ENCODE measurements around the gene OSER1.
A peak's percentile ranks its signal among the peaks of the same experiment; 100 is the strongest.

Gene OSER1

DNA sequence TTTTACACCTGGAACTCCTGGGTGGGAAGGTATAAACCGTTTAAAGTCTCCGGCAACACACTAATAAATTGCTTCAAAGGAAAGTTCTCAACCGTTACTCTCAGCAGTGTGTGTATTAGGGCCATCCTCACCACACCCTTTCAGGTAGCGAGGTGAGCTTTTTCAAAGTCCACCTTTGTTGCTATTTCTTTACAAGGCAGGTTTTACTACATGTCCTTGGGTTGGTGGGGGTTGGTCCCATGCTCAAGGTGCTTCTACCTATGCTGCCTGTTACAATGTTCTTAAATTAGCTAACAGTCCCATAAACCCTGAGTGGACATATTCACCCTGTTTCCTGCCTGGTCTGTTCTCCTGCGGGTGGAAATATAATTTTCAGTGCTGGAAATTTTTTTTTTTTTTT, 13.2 kb upstream of the OSER1 start:
- DNase-seq, result no peak

DNA sequence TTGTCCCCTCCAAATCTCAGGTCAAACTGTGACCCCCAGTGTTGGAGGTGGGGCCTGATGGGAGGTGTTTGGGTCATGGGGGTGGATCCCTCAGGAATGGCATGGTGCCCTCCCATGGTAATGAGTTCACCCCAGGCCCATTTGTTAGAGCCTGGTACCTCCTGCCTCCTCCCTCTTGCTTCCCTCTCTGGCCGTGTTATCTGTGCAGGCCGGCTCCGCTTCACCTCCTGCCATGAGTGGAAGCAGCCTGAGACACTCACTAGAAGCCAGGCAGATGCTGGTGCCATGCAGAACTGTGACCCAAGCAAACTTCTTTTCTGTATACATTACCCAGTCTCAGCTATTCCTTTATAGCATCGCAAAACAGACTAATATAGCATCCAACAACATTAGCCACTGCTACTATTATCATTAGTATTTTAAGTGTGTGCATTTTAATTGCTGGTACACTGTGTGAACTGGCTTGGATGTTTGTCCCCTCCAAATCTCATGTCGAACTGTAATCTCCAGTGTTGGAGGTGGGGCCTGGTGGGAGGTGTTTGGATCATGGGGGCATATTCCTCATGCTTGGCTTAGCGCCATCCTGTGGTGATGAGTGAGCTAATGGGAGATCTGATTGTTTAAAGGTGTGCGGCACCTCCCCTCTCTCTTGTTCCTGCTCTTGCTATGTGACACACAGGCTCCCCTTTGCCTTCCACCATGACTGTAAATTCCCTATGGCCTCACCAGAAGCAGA, 12.2 kb upstream of the OSER1 start:
- no peak for DNase-seq

GRCh38 chr20:44222027-44222426, 11.5 kb upstream of the OSER1 start:
- DNase-seq, result no peak

GRCh38 chr20:44221368-44221954, 10.9 kb upstream of the OSER1 start:
- no peak for DNase-seq

DNA sequence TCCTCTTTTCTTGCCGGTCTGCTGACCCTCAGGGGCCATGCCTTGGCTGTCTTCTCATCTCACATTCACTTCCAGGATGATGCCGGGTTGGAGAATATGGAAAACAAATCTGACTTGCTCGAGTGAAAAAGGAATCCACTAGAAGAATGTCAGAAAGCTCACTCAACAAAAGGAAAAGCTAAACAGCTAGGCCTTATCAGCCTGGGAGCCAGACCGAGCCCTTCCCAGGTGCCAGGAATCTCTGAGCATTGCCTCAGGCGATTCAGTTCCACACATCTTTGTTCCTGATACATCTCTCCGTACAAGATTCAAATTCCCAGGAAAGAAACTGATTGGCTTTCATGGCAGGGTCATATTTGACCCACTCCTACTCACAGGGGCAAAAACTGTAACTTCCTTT, 9.2 kb upstream of the OSER1 start:
- DNase-seq, result no peak

GRCh38 chr20:44219170-44219730, 8.7 kb upstream of the OSER1 start:
- no peak for DNase-seq

GRCh38 chr20:44218446-44218845, 7.9 kb upstream of the OSER1 start:
- no peak for DNase-seq

DNA sequence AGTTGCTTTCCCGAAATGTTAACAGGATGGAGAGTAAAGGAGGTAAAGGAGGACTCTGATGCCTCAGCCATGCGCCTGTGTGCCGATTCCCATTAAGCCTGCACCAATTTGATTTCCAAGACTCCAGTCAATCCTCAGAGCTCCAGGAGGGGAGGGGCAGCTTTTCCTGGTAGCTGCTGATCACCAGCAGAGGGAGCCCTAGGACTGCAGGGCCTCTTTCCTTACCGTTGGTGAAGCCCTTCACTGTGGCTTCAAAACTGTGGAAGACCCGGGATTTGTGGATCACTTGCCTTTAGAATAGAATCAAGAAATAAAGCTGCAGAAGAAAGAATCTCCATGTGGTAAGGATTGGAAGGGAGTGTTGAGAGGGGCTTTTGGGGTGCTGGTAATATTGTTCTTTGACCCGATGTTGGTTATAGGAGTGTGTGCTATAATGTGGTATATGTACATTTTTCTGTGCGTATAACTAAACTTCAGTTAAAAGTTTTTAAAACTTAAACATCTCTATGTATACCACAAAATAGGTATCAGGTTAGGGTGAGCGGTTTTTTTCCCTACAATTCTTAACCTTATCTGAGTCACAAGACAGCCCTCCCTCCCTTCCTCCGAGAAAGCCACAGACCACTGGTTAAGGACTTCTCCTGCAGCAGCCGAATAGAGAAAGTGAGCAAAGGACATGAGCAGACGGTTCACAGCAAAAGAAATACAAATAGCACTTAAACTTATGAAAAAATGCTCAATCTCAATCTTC, 6.9 kb upstream of the OSER1 start:
- peak; percentile 59 to 75 for DNase-seq

- peak in 1 of 2 experiments; percentile 55 for DNase-seq
Observed at GRCh38 chr20:44215125-44215524, 4.6 kb upstream of the OSER1 start.

DNA sequence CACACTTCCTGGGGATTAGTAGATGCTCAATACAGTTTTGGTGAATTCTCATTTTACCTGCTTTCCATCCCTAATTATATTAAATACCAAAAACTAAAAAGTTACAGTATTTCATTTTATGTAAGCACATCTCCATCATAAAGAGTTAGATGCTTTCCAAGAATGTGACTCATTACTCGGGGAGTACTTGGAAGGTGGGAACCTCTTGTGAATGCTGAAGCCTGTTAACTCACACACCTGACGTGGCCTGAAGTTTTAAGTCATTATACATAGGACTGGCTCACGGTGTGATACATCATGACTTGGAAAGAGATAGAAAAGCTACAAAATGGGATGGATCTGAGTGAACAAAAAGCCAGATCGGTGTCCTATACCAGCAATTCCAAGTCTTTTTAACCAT, 2.2 kb upstream of the OSER1 start:
- no peak for DNase-seq

DNA sequence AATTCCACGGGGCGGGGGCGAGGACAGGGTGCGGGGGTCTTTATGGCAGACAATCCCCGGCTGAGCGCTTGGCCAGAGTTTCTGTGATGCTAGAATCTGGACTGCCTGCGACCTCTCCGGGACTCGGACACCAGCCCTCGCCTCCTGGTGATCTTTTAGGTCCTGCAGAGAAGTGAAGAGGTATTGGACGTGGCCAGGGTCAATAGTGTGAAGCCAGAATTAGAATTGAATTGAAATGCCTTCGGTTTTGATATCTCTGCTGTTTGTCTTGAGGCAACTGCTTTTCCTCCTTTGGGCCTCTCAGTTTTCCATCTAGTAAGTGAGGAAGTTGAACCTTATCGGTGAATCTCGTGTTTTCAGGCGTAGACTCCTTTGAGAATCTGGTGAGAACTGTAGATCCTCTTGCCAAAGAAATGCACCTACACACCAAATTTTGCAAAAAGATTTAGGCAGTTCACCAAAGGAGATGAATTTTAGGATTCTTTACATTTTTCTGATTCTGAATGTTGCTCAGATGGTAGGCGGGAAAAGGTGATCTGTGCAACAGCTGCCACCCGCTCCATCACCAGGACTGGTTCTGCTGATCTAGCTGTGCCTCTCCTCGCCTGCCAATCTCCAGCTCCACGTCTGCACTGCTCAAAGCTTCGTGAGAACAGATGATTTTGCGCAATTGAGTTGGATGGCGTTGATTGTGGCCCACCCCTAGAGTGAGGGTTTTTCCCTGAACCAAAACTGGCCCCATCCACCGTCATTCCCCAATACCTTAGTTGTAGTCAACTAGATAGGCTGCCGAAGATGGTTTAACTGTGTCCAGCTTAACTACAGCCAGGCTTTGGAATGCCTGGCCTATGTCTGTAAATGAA, 837 bp upstream of the OSER1 start:
- DNase-seq, result no peak

GRCh38 chr20:44209686-44210405, 725 bp downstream of the OSER1 start:
- DNase-seq, result no peak

DNA sequence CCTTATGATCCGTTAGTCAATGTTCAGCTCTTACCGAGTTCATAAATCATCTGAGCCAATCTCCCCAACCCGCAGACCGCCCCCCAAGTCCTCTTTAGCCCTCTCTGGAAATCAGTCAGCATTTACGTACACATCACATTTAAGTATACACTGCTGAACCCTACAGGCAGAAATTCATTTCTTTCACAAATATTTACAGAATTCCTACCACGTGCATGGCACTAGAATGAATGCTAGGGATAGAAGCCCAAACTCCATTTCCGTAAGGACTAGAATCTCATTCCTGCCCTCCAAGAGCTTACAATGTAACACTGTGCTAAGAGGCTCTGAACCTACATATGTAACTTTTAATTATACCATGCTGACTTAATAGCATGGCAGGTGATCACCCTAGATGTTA, 1.8 kb downstream of the OSER1 start:
- no peak for DNase-seq

DNA sequence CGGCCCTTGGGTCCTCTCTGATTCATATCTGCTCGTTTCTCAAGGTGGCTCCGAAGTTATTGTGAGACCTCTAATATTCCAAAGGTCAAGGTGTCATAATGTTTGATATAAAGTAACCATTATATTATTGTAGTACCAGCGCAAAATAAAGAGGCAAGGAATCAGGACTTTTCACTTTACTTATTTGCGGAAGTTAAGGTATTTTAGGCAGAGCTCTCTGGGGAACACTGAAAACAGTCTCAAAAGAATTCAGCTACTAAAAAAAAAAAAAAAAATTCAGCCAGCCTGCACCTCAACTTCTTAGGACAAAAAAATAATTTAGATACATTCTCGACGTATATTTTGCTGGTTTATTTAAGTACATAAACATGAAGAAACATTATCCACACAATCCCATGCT, 2.4 kb downstream of the OSER1 start:
- DNase-seq, result no peak

DNA sequence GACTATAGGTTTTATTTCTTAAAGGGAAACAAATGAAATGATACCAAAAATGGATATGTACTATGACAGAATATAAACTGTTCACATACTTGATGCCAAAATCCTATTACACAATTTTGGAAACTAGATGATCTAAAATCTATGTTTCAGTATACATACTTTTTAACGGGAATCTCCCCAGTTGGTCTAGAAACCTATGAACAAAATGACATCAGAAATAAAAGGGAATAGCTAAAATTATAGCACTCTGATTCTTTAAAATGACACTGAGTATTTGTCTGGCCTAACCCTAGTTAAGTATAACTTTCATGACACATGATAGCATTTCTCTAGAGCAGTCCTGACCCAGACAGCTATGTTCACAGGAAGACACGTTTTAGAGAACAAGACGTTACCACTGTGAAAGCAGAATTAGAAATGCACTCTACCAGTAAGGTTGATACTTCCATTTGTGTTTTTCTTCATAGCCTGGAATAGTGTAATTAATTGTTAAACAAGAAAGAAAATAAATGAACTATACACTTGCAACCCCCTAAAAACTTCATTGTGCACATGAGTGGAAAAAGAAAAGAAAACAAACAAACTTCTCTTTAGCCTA, 3.3 kb downstream of the OSER1 start:
- no peak for DNase-seq

- peak; percentile 17 to 64 for DNase-seq
Observed at GRCh38 chr20:44206132-44206531, 4.4 kb downstream of the OSER1 start.

DNA sequence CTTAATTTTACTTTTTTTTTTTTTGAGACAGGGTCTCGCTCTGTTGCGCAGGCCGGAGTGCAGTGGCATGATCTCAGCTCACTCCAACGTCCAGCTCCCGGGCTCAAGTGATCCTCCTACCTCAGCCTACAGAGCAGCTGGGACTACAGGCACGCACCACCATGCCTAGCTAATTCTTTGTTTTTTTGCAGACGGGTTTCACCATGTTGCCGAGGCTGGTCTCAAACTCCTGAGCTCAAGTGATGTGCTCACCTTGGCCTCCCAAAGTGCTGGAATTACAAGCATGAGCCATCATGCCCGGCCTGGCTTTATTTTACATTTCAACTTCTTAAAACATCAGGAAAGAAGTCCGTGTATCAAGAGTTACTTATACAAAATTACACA, 5.7 kb downstream of the OSER1 start:
- DNase-seq, result no peak

- DNase-seq, result no peak
Observed at GRCh38 chr20:44204156-44204831, 6.3 kb downstream of the OSER1 start.

- DNase-seq, result no peak
Observed at GRCh38 chr20:44203161-44203560, 7.4 kb downstream of the OSER1 start.

GRCh38 chr20:44200983-44201382, 9.6 kb downstream of the OSER1 start:
- no peak for DNase-seq

DNA sequence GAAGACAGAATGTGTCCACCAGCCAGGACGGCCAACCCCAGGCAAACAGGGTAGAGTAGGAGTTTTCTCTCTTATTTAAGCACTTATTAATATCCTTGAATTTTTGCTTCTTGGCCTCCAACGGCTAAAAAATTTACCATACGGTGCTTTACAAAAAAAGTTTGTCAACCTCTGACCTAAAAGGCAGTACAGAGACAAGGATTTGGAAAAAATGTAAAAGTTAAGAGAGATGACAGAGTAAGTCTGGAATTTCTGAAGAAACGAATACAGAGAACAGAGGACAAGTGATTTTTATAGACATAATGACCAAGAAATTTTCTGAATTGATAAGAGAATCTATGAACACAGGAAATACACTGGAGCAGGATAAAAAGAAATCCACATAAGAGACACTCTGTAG, 10.2 kb downstream of the OSER1 start:
- no peak for DNase-seq

Measured in NCI-H1930 (cell line).